Metanephros (tissue), 2 donors: ENCODE results near the gene CIDEB. TPM values are rescaled to one million over a fixed set of nuclear protein-coding genes. Genes with fewer than 3 reads are reported as not detected.

Source experiments
- small RNA-seq: library from RNA; depleted of rRNA; stranded (forward); fragments of <200 nt; gene quantifications from one replicate; pipeline ENCODE3, GENCODE V24; 2014; ENCODE audit warnings: low replicate concordance
- total RNA-seq: library from RNA; depleted of rRNA; stranded (reverse); fragments of >200 nt; gene quantifications from one replicate; pipeline ENCODE4 v1.2.3, GENCODE V29; 2014

Gene CIDEB, protein sequence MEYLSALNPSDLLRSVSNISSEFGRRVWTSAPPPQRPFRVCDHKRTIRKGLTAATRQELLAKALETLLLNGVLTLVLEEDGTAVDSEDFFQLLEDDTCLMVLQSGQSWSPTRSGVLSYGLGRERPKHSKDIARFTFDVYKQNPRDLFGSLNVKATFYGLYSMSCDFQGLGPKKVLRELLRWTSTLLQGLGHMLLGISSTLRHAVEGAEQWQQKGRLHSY
- total RNA-seq, result 13.8 TPM

DNA sequence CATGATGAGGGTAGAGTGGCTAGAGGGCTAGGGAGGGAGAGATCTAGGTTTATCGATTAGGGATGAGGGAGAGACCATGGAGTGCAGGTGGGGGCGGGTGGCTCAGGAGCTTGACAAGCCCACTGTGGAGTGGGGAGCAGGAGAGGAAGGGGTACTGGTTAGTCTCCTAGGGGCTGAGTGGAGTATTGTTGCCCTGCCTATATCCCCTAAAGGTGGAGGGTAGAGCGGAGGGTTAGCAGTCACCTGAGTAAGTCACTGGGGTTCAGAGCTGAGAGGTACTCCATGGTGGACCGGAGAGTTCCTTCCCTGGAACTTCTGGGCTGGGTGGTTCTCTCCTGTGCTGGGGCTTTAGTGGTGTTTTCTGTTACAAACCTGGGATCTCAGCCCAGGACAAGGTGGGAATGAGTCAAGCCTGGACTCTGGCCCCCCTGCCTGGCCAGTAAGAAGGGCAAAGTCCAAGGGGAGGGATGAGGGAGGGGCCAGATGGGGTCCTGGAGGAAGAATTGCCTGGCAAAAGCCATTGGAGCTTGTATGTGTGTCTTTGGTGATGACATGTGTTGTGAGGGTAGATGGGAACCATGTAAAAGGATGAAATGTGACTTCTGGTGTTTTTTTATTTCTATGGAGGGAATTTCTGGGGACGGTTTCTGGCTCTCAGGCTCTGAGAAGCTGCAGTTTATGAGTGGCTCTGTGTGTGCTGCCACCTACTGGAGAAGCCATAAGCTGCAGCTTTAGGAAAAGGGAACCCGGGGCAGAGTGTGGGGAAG is at the start of gene CIDEB:
Gene CIDEB, minus strand, starts transcription at position 403 of the 767 bp plus-strand sequence. Its CDS starts 119 bp downstream, at position 284.

DNA sequence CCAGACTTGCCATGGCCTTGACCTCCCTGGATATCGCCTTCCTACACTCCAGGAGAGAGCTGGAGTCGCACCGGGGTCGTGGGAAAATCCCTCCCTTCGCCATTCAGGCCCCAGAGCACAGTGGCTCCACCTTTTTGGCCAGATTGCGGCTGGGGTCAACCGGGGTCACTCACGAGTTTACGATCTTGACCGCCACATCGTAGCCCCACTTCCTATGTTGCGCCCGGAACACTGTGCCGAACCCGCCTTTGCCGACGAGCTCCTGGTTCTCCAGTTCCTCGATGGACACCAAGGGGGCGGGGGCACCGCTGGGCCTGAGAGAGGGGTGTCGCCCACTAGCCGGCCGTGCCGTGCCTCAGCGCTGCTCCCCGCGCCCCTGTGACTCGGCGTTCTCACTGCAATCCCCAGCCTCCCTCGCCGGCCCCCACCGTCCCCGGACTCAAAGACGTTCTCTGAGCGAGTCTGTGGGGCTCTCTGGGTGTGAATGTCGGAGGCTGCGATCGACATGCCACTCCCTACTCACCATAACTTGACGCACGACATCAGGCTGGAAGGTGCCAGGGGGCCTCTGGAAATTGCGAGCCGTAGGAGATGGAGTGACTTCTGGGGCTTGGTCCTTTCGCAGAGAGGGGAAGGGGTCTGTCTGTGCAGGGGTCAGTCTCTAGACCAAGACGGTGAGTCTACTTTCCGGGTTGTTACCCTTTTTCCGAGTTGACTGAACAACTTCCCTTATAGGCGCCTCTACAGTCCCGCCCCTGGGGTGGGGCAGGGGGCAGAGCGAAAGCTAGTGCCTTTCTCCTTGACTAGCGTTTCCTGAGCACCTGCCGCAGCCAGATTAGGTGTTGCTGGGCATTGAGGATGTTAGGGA is 31.7 kb upstream of the CIDEB start, which contains the start of gene RIPK3:
Gene RIPK3, minus strand, starts transcription at position 708 of the 868 bp plus-strand sequence. Its CDS starts 165 bp downstream, at position 543.

GRCh38 chr14:24334431-24335291 is 26.9 kb upstream of the CIDEB start, which contains the start of gene ADCY4:
Gene ADCY4 (minus strand): TSS chr14:24335071. CDS start chr14:24334652, 419 bp downstream.

GRCh38 chr14:24310646-24311604 is 3.1 kb upstream of the CIDEB start, which contains the start of gene LTB4R:
Gene LTB4R (plus strand): TSS chr14:24311502. CDS start chr14:24315652, 4,150 bp downstream.

DNA sequence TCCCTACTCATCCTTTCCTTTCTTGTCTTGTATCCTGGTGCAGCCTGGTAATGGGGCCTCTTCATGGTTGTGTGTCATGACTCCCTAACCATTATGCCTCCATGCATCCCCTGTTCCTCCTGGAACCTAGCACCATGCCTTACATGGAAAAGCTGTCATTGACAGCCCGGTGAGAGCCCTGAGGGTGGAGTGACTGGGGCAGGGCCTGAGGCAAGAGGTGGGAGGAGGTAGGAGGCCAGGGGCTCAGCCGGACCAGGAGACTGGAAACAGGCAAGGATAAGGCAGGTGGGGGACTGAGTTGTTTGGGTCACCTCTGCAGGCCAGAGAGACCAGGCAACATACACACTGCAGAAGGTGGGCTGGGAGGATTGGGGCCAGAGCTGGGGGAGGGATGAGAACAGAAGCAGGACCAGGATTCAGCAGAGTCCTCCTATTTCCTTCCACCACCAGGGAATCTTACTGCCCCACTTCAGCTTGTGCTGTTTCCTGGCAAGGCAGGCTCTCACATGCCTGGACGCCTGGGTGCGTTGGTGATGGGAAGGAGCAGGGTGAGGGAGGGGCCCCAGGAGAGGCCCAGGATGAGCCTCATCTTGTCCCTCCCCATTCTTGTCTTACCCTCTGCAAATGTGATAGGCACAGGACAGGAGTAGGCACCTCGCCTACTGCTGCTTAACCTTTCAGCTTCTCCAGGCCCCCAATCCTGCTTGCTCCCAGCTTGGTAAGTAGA is 1.9 kb upstream of the CIDEB start, which contains the start of gene LTB4R2:
Gene LTB4R2, plus strand, starts transcription at position 603 of the 727 bp plus-strand sequence. CDS start 525 bp downstream, outside the sequence.

DNA sequence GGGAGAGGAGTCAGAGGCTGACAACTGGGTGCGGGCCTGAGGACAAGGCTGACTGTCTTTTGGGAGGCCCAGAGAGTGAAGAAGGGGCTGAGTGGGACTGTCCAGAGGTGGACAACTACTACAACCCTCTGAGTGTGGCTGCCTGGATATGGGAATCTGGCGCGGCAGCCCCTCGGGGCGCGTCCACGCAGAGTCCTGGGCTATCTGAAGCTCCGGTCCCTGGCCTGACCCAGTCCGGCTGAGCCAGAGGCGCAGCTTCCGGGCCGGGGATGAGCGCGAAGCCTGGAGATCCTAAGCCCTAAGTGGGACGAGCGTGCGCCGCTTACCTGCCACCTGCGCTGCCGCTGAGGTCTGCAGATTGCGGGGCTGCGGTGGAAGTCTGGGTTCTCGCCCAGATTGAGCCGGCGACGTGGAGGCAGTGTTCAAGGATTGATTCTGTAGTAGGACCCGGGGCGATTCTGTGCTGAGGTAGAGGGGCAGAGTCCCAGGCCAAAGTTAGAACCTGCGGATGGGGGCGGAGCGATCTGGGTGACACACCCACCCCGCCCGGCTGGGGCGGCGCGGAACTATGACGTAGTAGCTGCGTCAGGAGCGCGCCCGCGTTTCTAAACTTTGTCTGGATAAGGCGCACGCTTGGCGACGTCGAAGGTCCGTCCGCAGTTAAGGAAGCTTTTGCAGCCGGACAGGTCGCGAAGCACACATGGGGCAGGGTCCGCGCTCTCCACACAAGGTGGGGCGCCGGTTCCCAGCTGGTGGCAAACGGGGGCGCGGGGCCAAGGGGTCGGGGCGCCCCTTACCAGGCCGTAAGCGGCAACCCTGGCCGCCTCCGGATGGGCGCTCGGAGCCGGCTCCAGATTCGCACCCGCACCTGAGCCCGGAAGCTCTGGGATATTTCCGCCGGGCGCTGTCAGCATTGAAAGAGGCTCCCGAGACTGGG is 8.3 kb downstream of the CIDEB start, which contains the start of the genes DHRS1 and NOP9:
Gene DHRS1, minus strand, starts transcription at position 526 of the 937 bp plus-strand sequence. CDS start 674 bp downstream, outside the sequence.
Gene NOP9, plus strand, starts transcription at position 596 of the 937 bp plus-strand sequence. Its CDS starts 105 bp downstream, at position 701.

DNA sequence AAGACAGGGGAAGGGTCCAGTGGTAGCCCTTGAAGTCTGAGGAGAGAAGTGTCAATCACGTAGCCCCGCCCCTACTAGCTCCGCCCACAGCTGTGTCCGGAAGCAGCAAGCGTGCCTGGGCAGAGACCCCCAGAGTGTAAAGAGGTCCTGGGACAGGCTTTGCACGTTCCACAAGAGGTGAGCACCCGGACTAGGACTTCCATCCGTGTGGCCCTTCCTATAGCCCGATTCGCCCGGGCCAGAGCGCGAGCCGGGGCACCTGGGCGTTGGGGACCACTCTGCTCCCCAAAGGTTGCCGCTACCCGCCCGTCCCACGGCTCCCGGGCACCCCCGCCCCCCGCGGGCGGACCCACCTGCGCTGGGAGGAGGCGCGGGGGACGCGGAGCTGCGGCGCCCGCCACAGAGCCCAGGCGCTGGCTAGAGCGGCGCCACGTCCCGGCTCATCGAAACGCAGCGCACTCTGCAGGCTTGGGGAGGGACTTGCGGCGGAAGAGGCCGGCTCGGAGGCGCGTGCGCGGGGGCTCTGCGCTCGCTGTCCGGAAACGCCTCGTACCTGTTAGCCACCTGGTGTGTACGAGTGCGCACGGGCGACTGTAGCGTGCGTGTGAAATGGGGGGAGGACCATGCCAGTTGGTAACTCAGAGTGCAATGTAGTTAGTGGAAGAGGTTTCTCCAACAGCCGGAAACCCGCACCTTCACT is 36.5 kb downstream of the CIDEB start, which contains the start of gene RABGGTA:
Gene RABGGTA, minus strand, starts transcription at position 464 of the 700 bp plus-strand sequence. CDS start 482 bp downstream, outside the sequence.

DNA sequence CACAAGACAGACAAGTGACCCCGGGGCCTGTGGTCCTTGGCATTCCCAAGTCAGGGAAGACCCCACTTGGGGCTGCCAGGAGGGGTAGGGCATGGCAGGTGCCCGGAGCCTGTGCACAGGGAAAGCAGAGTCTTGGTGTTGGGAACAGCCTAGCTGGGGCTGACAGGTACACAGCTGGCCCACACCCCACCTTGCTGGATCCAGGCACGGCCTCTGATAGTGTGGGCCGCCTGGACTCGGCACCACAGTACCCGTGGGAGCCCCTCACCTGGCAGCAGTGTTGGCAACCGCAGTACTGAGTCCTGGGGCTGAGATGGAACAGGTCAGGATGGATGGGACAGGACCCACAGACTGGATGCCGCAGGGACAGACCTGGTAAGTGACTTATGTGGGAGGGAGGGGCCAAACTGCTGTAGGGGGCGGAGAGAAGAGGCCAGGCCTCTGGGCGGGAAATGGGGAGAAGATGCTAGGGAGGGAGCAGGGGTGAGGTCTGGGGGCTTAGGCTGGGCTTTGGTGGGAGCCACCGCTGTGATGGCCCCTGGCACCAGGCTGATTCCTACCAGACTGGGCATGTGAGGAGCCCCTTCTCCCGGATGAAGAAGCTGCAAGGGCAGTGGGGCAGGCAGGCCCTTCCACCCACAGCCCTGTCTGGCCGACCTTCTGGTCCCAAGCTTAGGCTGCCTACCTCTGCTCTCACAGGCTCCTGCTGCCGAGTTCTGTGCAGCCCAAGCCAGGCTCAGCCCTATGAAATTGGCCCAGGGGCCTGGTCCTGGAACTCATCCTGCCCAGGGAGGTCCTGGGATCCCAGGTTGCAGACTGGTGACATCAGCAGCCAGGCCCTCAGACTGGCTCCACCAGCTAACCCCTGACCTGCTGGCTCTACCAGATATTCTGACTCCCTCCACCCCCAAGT is 44.7 kb downstream of the CIDEB start, which contains the start of gene TGM1:
Gene TGM1, minus strand, starts transcription at position 357 of the 913 bp plus-strand sequence. CDS start 825 bp downstream, outside the sequence.

Small RNAs within 50 kb of the gene (small RNA-seq; reads per million reads assigned to genes)
- gene RF00026, result not detected

Other genes starting within 250 kb of the CIDEB start
- not detected for gene CPNE6, start 236.4 kb downstream of the CIDEB start, total RNA-seq
- gene PCK2, start 213.7 kb downstream of the CIDEB start, total RNA-seq, result 26.3 TPM
- gene DCAF11, start 193.2 kb downstream of the CIDEB start, total RNA-seq, result 145 TPM
- gene NRL, start 193.0 kb downstream of the CIDEB start, total RNA-seq, result 4.4 TPM
- 39.1 TPM for gene FITM1, start 177.3 kb downstream of the CIDEB start, total RNA-seq
- gene PSME1, start 171.8 kb downstream of the CIDEB start, total RNA-seq, result 95.0 TPM
- gene EMC9, start 166.4 kb downstream of the CIDEB start, total RNA-seq, result 13.4 TPM
- gene PSME2, start 161.4 kb downstream of the CIDEB start, total RNA-seq, result 85.5 TPM
- gene RNF31, start 160.5 kb downstream of the CIDEB start, total RNA-seq, result 52.8 TPM
- 58.3 TPM for gene IRF9, start 146.7 kb downstream of the CIDEB start, total RNA-seq
- gene REC8, start 135.9 kb downstream of the CIDEB start, total RNA-seq, result 28.1 TPM
- 56.7 TPM for gene IPO4, start 119.2 kb downstream of the CIDEB start, total RNA-seq
- 51.6 TPM for gene TM9SF1, start 112.5 kb downstream of the CIDEB start, total RNA-seq
- gene TSSK4, start 102.3 kb downstream of the CIDEB start, total RNA-seq, result not detected
- 21.8 TPM for gene CHMP4A, start 94.5 kb downstream of the CIDEB start, total RNA-seq
- 14.4 TPM for gene MDP1, start 91.9 kb downstream of the CIDEB start, total RNA-seq
- 56.1 TPM for gene NEDD8, start 75.6 kb downstream of the CIDEB start, total RNA-seq
- gene GMPR2, start 75.0 kb downstream of the CIDEB start, total RNA-seq, result 60.7 TPM
- gene TINF2, start 65.4 kb downstream of the CIDEB start, total RNA-seq, result 48.2 TPM
- gene TGM1, start 44.8 kb downstream of the CIDEB start, total RNA-seq, result 0.29 TPM
- gene RABGGTA, start 36.4 kb downstream of the CIDEB start, total RNA-seq, result 18.9 TPM
- 29.6 TPM for gene DHRS1, start 8.2 kb downstream of the CIDEB start, total RNA-seq
- 18.5 TPM for gene NOP9, start 8.1 kb downstream of the CIDEB start, total RNA-seq
- gene LTB4R2, start 2.2 kb upstream of the CIDEB start, total RNA-seq, result 9.1 TPM
- gene LTB4R, start 3.5 kb upstream of the CIDEB start, total RNA-seq, result 6.7 TPM
- 29.7 TPM for gene ADCY4, start 27.1 kb upstream of the CIDEB start, total RNA-seq
- 4.3 TPM for gene RIPK3, start 32.0 kb upstream of the CIDEB start, total RNA-seq
- gene NFATC4, start 60.2 kb upstream of the CIDEB start, total RNA-seq, result 53.0 TPM
- 37.2 TPM for gene NYNRIN, start 91.0 kb upstream of the CIDEB start, total RNA-seq
- gene CBLN3, start 121.7 kb upstream of the CIDEB start, total RNA-seq, result 2.6 TPM
- gene KHNYN, start 122.0 kb upstream of the CIDEB start, total RNA-seq, result 47.3 TPM
- 28.1 TPM for gene SDR39U1, start 134.8 kb upstream of the CIDEB start, total RNA-seq
- gene CMA1, start 200.3 kb upstream of the CIDEB start, total RNA-seq, result not detected